HepG2 (cell line): ENCODE measurements around the gene ODAD4. TPM values are rescaled to one million over a fixed set of nuclear protein-coding genes. Genes with fewer than 3 reads are reported as not detected.
A peak's percentile ranks its signal among the peaks of the same experiment; 100 is the strongest.

Experiments
- ATAC-seq: fragments of 200-7000 bp; cut with Tn5 transposase; 3 replicates; pipeline ENCODE4 v1.9.1; 2020; ENCODE audit warnings: mild to moderate bottlenecking, moderate library complexity
- BruUV-seq: library from RNA; stranded (reverse); fragments of 400-500 nt; replicated peaks from 2 replicates; lab custom pipeline; 2021; lab: Mats Ljungman, UMichigan
- CTCF ChIA-PET: fragments of 300-600 bp; formaldehyde crosslinking; extraction: SDS; loops from one replicate; lab custom pipeline; 2021; ENCODE audit warnings: low total read pairs, inconsistent platforms, low intra/inter-chr PET ratio; lab: Yijun Ruan, JAX
- POLR2A ChIA-PET: fragments of 350-600 bp; sonication (Branson Sonifier 250); formaldehyde crosslinking; loops from one replicate; lab custom pipeline; 2020; ENCODE audit warnings: antibody characterized with exemption, inconsistent platforms; lab: Yijun Ruan, JAX
- DNase-seq: peaks from one replicate; pipeline ENCODE4 v3.0.0-alpha.2; 2015; ENCODE audit warnings: low spot score
- FAIRE-seq: peaks from 3 replicates; lab custom pipeline; 2011; peaks lifted over from hg19 to GRCh38; lab: Jason Lieb, UNC
- H2AFZ ChIP-seq: one replicate; pipeline ENCODE4 v1.6.1; 2011; ENCODE audit warnings: low read length, inconsistent platforms
- H3K27ac ChIP-seq: fragments of 300-600 bp; 3 replicates; pipeline ENCODE4 v1.8.0; 2011; ENCODE audit warnings: mixed run types, mild to moderate bottlenecking, mixed read lengths, low read length, inconsistent platforms; ENCODE audit not compliant: insufficient read depth; ENCODE audit errors: extremely low read length
- H3K27me3 ChIP-seq, 2 experiments: fragments of 200-600 bp in 1 of 2; 2 replicates in 1 of 2; 3 replicates in 1 of 2; pipeline versions ENCODE4 v1.6.0 to v1.8.0; 2011; ENCODE audit warnings: low read length in 2 of 2, mild to moderate bottlenecking in 2 of 2, moderate library complexity in 2 of 2, inconsistent platforms in 1 of 2; ENCODE audit not compliant: insufficient read depth in 2 of 2, control insufficient read depth in 1 of 2
- H3K36me3 ChIP-seq, 2 experiments: fragments of 200-600 bp in 1 of 2; replicated peaks in 1 of 2; 2 replicates in 1 of 2; 3 replicates in 1 of 2; pipeline versions ENCODE4 v1.5.1 to v1.8.0; 2011; ENCODE audit warnings: low read length in 2 of 2, inconsistent platforms in 1 of 2; ENCODE audit not compliant: insufficient read depth in 2 of 2, control insufficient read depth in 1 of 2
- H3K4me1 ChIP-seq: 2 replicates; pipeline ENCODE4 v1.5.1; 2012; ENCODE audit warnings: low read length, inconsistent platforms; ENCODE audit not compliant: insufficient read depth
- H3K4me2 ChIP-seq: 2 replicates; pipeline ENCODE4 v1.6.0; 2011; ENCODE audit warnings: low read depth, low read length, inconsistent platforms
- H3K4me3 ChIP-seq, 3 experiments: fragments of 200-600 bp in 1 of 3; sonication (generic), shearing (Covaris generic) in 1 of 3; replicated peaks in 1 of 3; 2 replicates each; pipeline ENCODE4 v1.5.1; 2011 to 2016; ENCODE audit warnings: low read length in 3 of 3, inconsistent platforms in 2 of 3, low read depth in 2 of 3, mild to moderate bottlenecking in 2 of 3, control low read depth in 1 of 3, mixed read lengths in 1 of 3; ENCODE audit not compliant: insufficient read depth in 1 of 3
- H3K79me2 ChIP-seq: one replicate; pipeline ENCODE4 v1.6.1; 2011; ENCODE audit warnings: low read length, inconsistent platforms; ENCODE audit not compliant: insufficient read depth
- H3K9ac ChIP-seq: 2 replicates; pipeline ENCODE4 v1.6.0; 2011; ENCODE audit warnings: mild to moderate bottlenecking, low read depth, low read length, inconsistent platforms; ENCODE audit not compliant: insufficient read depth
- H3K9me3 ChIP-seq: 2 replicates; pipeline ENCODE4 v1.5.1; 2012; ENCODE audit warnings: mild to moderate bottlenecking, low read length
- H4K20me1 ChIP-seq: 2 replicates; pipeline ENCODE4 v1.6.0; 2011; ENCODE audit warnings: inconsistent platforms, mild to moderate bottlenecking, low read length, moderate library complexity; ENCODE audit not compliant: insufficient read depth
- FOXO1 ChIP-seq: sonication (generic); formaldehyde crosslinking; IDR thresholded peaks from 2 replicates; pipeline ENCODE4 v1.4.0; 2020; ENCODE audit warnings: missing genetic modification reagents
- HNF4A ChIP-seq: sonication (generic); formaldehyde crosslinking; IDR thresholded peaks from 2 replicates; pipeline ENCODE4 v1.4.0; 2020; ENCODE audit warnings: missing genetic modification reagents
- HNF4G ChIP-seq, 2 experiments: sonication (generic) in 1 of 2; formaldehyde crosslinking in 1 of 2; IDR thresholded peaks; 2 replicates each; pipeline versions ENCODE4 v1.4.0 to v1.6.1; 2011 to 2020; ENCODE audit warnings: borderline replicate concordance in 2 of 2, low read depth in 2 of 2, mild to moderate bottlenecking in 2 of 2, low read length in 1 of 2, missing genetic modification reagents in 1 of 2, moderate library complexity in 1 of 2
- IRF1 ChIP-seq: sonication (generic); formaldehyde crosslinking; IDR thresholded peaks from 2 replicates; pipeline ENCODE4 v1.4.0; 2020; ENCODE audit warnings: low read depth, mild to moderate bottlenecking, missing genetic modification reagents
- KDM4B ChIP-seq: sonication (generic); formaldehyde crosslinking; IDR thresholded peaks from 2 replicates; pipeline ENCODE4 v1.4.0; 2020; ENCODE audit warnings: missing genetic modification reagents
- KMT2A ChIP-seq: sonication (generic); formaldehyde crosslinking; IDR thresholded peaks from 2 replicates; pipeline ENCODE4 v1.4.0; 2020; ENCODE audit warnings: missing genetic modification reagents
- MEIS1 ChIP-seq: sonication (generic); formaldehyde crosslinking; IDR thresholded peaks from 2 replicates; pipeline ENCODE4 v1.9.0; 2021; ENCODE audit warnings: mild to moderate bottlenecking, missing genetic modification reagents, moderate library complexity, borderline replicate concordance
- SALL1 ChIP-seq: sonication (generic); formaldehyde crosslinking; IDR thresholded peaks from 2 replicates; pipeline ENCODE4 v1.8.0; 2022; ENCODE audit warnings: mild to moderate bottlenecking, missing genetic modification reagents
- SMAD9 ChIP-seq: sonication (generic); formaldehyde crosslinking; IDR thresholded peaks from 2 replicates; pipeline ENCODE4 v1.5.1; 2020; ENCODE audit warnings: mild to moderate bottlenecking, missing genetic modification reagents
- THAP9 ChIP-seq: sonication (generic); formaldehyde crosslinking; IDR thresholded peaks from 2 replicates; pipeline ENCODE4; 2020; ENCODE audit warnings: missing genetic modification reagents, mild to moderate bottlenecking, borderline replicate concordance
- ZFX ChIP-seq: sonication (generic); formaldehyde crosslinking; IDR thresholded peaks from 2 replicates; pipeline ENCODE4 v1.4.0; 2020; ENCODE audit warnings: mild to moderate bottlenecking, low read depth, missing genetic modification reagents, moderate library complexity
- ZNF274 ChIP-seq: sonication (generic); formaldehyde crosslinking; IDR thresholded peaks from 2 replicates; pipeline ENCODE4 v1.5.1; 2020; ENCODE audit warnings: mild to moderate bottlenecking, missing genetic modification reagents
- WGBS: methylation state at CpG from one replicate; pipeline ENCODE4 v1.1.6; 2017; ENCODE audit warnings: low lambda C conversion rate; 5-methylcytosine and 5-hydroxymethylcytosine counted together
- in situ Hi-C: cut with HindIII; loops from 2 replicates; pipeline ENCODE4 v1.10.0; 2017; ENCODE audit warnings: low pct_unique_long_range_greater_than_20kb; ENCODE audit not compliant: extremely low pct_ligation_motif_present
- intact Hi-C: fragments of 100-400 bp; cut with micrococcal nuclease; formaldehyde crosslinking; loops from one replicate; pipeline ENCODE4 v1.10.0; 2022; ENCODE audit not compliant: unreplicated experiment
- polyA plus RNA-seq, 8 experiments: library from polyadenylated mRNA; depleted of rRNA in 3 of 8; stranded (reverse) in 7 of 8; unstranded in 1 of 8; fragments of >200 nt; fragmentation: Illumina TruSeq in 4 of 8; extraction: Trizol in 4 of 8; gene quantifications; 2 replicates each; pipeline versions ENCODE4 v1.2.1 to v1.2.3, GENCODE V29; 2011 to 2016; ENCODE audit warnings: low read depth in 4 of 8, missing spikeins in 1 of 8, mixed read lengths in 1 of 8; ENCODE audit not compliant: insufficient read depth in 1 of 8
- total RNA-seq, 5 experiments: library from RNA; depleted of rRNA; stranded (reverse); fragments of >200 nt; fragmentation: Illumina TruSeq; extraction: Trizol; gene quantifications; 2 replicates each; pipeline ENCODE4 v1.2.3, GENCODE V29; 2016; ENCODE audit warnings: low read depth in 1 of 5
- TF ChIP-seq, protein P1 (sequence below): sonication (generic); formaldehyde crosslinking; conservative IDR thresholded peaks from 2 replicates; pipeline ENCODE4 v1.4.0; 2020; ENCODE audit warnings: mild to moderate bottlenecking, missing genetic modification reagents, moderate library complexity

Gene ODAD4
- total and polyA plus RNA-seq, 2 of the 13 experiments (the other 11 are each of a cell fraction or from before 2014, with no cell fraction given): 0.48 to 0.53 TPM

GRCh38 chr17:41905172-41905571, 25.2 kb upstream of the ODAD4 start:
- CTCF ChIA-PET: no interaction called here
- DNase-seq: no peak
- H3K36me3 ChIP-seq: peaks cover 43 to 71% of the 10 kb centered on the region in 2 experiments
- no peaks in the 10 kb centered on the region for H3K9me3 ChIP-seq
- peaks cover 53% of the 10 kb centered on the region for H3K4me1 ChIP-seq
- no peak overlapping the region for H2AFZ ChIP-seq
- H3K9ac ChIP-seq: no peak overlapping the region
- H3K4me2 ChIP-seq: 0 out of 2 replicates have a peak overlapping the region, but pooled peaks have one; percentile 25
- POLR2A ChIA-PET: no interaction called here
- H3K79me2 ChIP-seq: peaks cover 5% of the 10 kb centered on the region
- no peaks in the 10 kb centered on the region for H4K20me1 ChIP-seq
- BruUV-seq: no TSS peak
- no peak overlapping the region for H3K27ac ChIP-seq
- H3K4me3 ChIP-seq: no peak overlapping the region
- no peaks in the 10 kb centered on the region for H3K27me3 ChIP-seq
- intact Hi-C loops: loop anchor here (5.0 kb wide), 1 partner anchor 38 kb away; the partner anchor contains the start of gene KLHL11
- 73% methylated on average over 4 of the region's 4 CpGs for WGBS
- in situ Hi-C loops: no loop called here
- ATAC-seq: no peak
- peak; percentile 69 for FAIRE-seq
- TF ChIP-seq SALL1 (CRISPR knock-in tag) (0 out of 2 replicates have a peak, but pooled peaks have one; percentile 22), KMT2A (0 out of 2 replicates have a peak, but pooled peaks have one; percentile 18), ZFX (CRISPR knock-in tag) (peak; percentile 20; the same call in 1 of the 2 replicates), SMAD9 (CRISPR knock-in tag) (no peak), KDM4B (CRISPR knock-in tag) (no peak), THAP9 (no peak), HNF4G (IDR thresholded peaks at IDR 0.05; ENCODE audit: borderline replicate concordance, low read depth, low read length) (peak; percentile 48), HNF4G (CRISPR knock-in tag; IDR thresholded peaks at IDR 0.05; ENCODE audit: borderline replicate concordance, low read depth) (peak; percentile 64), MEIS1 (CRISPR knock-in tag) (peak; percentile 57; the same call in 1 of the 2 replicates), ZNF274 (0 out of 2 replicates have a peak, but pooled peaks have one; percentile 28), IRF1 (CRISPR knock-in tag) (0 out of 2 replicates have a peak, but pooled peaks have one; percentile 40), FOXO1 (CRISPR knock-in tag) (no peak), HNF4A (CRISPR knock-in tag) (peak; percentile 62)
- TF ChIP-seq, protein P1, sequence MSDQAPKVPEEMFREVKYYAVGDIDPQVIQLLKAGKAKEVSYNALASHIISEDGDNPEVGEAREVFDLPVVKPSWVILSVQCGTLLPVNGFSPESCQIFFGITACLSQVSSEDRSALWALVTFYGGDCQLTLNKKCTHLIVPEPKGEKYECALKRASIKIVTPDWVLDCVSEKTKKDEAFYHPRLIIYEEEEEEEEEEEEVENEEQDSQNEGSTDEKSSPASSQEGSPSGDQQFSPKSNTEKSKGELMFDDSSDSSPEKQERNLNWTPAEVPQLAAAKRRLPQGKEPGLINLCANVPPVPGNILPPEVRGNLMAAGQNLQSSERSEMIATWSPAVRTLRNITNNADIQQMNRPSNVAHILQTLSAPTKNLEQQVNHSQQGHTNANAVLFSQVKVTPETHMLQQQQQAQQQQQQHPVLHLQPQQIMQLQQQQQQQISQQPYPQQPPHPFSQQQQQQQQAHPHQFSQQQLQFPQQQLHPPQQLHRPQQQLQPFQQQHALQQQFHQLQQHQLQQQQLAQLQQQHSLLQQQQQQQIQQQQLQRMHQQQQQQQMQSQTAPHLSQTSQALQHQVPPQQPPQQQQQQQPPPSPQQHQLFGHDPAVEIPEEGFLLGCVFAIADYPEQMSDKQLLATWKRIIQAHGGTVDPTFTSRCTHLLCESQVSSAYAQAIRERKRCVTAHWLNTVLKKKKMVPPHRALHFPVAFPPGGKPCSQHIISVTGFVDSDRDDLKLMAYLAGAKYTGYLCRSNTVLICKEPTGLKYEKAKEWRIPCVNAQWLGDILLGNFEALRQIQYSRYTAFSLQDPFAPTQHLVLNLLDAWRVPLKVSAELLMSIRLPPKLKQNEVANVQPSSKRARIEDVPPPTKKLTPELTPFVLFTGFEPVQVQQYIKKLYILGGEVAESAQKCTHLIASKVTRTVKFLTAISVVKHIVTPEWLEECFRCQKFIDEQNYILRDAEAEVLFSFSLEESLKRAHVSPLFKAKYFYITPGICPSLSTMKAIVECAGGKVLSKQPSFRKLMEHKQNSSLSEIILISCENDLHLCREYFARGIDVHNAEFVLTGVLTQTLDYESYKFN (CRISPR knock-in tag): peak; percentile 67
